ENCODE data around the gene ASCL4. TPM values are rescaled to one million over a fixed set of nuclear protein-coding genes. Genes with fewer than 3 reads are reported as not detected.

ASCL4 gene
- total and polyA plus RNA-seq, 2 of the 4 experiments (the other 2 are of a cell fraction), result not detected

GRCh38 chr12:107748472-107748871, 26.0 kb upstream of the ASCL4 start:
- Histone ChIP-seq H3K9me1 (ENCODE audit: insufficient read depth, low read length) (peaks cover 16% of the 10 kb centered on the region), H2BK15ac (ENCODE audit: low read depth, low read length) (0 out of 3 replicates have a peak overlapping the region, but pooled peaks have one; percentile 58), H3K36me3 (ENCODE audit: control insufficient read depth, insufficient read depth, low read length) (peaks cover 34% of the 10 kb centered on the region), H3K4me3 (ENCODE audit: insufficient read depth, low read depth, low read length) (no peak overlapping the region), H3K4me2 (ENCODE audit: low read depth, low read length) (peak overlapping the region; percentile 92; the same call in 1 of the 2 replicates), H2AK9ac (replicated peaks; ENCODE audit: low read depth, low read length, poor library complexity) (no peak overlapping the region), H3K9ac (ENCODE audit: low read depth, low read length) (no peak overlapping the region), H2AFZ (replicated peaks; ENCODE audit: low read length, poor library complexity) (no peak overlapping the region), H2AK5ac (ENCODE audit: low read depth, low read length) (no peak overlapping the region), H3K27ac (ENCODE audit: insufficient read depth, low read length) (no peak overlapping the region), H3K9me3 (ENCODE audit: control insufficient read depth, insufficient read depth, low read length) (no peaks in the 10 kb centered on the region), H4K8ac (ENCODE audit: low read depth in 2 of 2, low read length in 2 of 2) (no peak overlapping the region), H3K79me1 (ENCODE audit: low read depth in 1 of 2, low read length in 2 of 2) (peaks cover 40 to 53% of the 10 kb centered on the region in 2 experiments), H2BK120ac (ENCODE audit: low read depth, low read length) (no peak overlapping the region), H2BK20ac (ENCODE audit: low read depth, low read length) (no peak overlapping the region), H4K91ac (ENCODE audit: insufficient read depth, low read depth, low read length) (no peak overlapping the region), H2BK5ac (ENCODE audit: low read depth, low read length, poor library complexity, severe bottlenecking) (peak overlapping the region; percentile 82), H3K56ac (ENCODE audit: extremely low read depth, insufficient read depth, low read length) (no peak overlapping the region), H3K23ac (ENCODE audit: low read depth, low read length) (peak overlapping the region; percentile 13; the same call in 1 of the 2 replicates), H3K4ac (ENCODE audit: low read depth, low read length) (no peak overlapping the region), H4K5ac (ENCODE audit: low read depth, low read length) (no peak overlapping the region), H3K27me3 (ENCODE audit: control insufficient read depth, insufficient read depth, low read length) (no peaks in the 10 kb centered on the region), H3K14ac (replicated peaks; ENCODE audit: low read depth, low read length) (no peak overlapping the region), H3K4me1 (ENCODE audit: control insufficient read depth, insufficient read depth, low read length) (peaks cover 11% of the 10 kb centered on the region), H4K20me1 (ENCODE audit: insufficient read depth, low read length) (peaks cover 33% of the 10 kb centered on the region), H3K18ac (ENCODE audit: low read depth, low read length) (no peak overlapping the region)
- ATAC-seq (ENCODE audit: low read depth), result peak; percentile 82
- intact Hi-C loops (cut with micrococcal nuclease), result loop anchor here (5.0 kb wide), 1 partner anchor 46 kb away; no protein-coding TSS in a partner anchor
- TF ChIP-seq USF2 (IDR thresholded peaks at IDR 0.05; ENCODE audit: low read depth, low read length) (no peak), MXI1 (IDR thresholded peaks at IDR 0.05; ENCODE audit: borderline replicate concordance, low read depth, low read length) (no peak), RFX5 (IDR thresholded peaks at IDR 0.05; ENCODE audit: low read depth, low read length) (no peak), CTCF (conservative IDR thresholded peaks at IDR 0.05; ENCODE audit: low read depth, low read length) (no peak), MAZ (IDR thresholded peaks at IDR 0.05; ENCODE audit: borderline replicate concordance, low read depth, low read length) (no peak), SMC3 (IDR thresholded peaks at IDR 0.05; ENCODE audit: low read depth, low read length) (no peak), NFE2L2 (IDR thresholded peaks at IDR 0.05; ENCODE audit: low read depth, low read length) (no peak), BHLHE40 (IDR thresholded peaks at IDR 0.05; ENCODE audit: low read depth, low read length) (no peak)
- no CpG with 5 or more reads among the region's 6 CpGs for WGBS, 2 experiments (ENCODE audit: extremely low coverage in 2 of 2, insufficient read length in 1 of 2)
- no TSS peak for BruUV-seq (replicated peaks)
- DNase-seq, result peak; percentile 81
- POLR2A ChIA-PET (ENCODE audit: unreplicated experiment), result no interaction called here
- in situ Hi-C loops (cut with MboI; ENCODE audit: low sequenced_read_pairs), result no loop called here
- CTCF ChIA-PET, result no interaction called here
- dilution Hi-C loops (cut with HindIII; ENCODE audit: low sequenced_read_pairs, unreplicated experiment), result no loop called here

Measured in IMR-90 (cell line).